22Rv1 (cell line): Measurements from ENCODE around the gene DYNLL1.

Experiments used
- CTCF ChIP-seq: fragments of 450-650 bp; IDR thresholded peaks from 2 replicates; pipeline ENCODE4 v1.5.1; 2017; ENCODE audit warnings: mild to moderate bottlenecking
- ZFX ChIP-seq: fragments of 450-650 bp; IDR thresholded peaks from 2 replicates; pipeline ENCODE4 v1.6.1; 2017; ENCODE audit warnings: antibody characterized with exemption, borderline replicate concordance

- TF ChIP-seq CTCF (no peak), ZFX (no peak)
These were observed 3.1 kb downstream of the DYNLL1 start for GRCh38 chr12:120498870-120499515.
